ENCODE results near the gene ZNF385B.

GRCh38 chr2:179882851-179883806, 21.7 kb upstream of the ZNF385B start:
- TF ChIP-seq CTCF (IDR thresholded peaks at IDR 0.05) (no peak), EZH2phosphoT487 (IDR thresholded peaks at IDR 0.05) (no peak)

Data from neural progenitor cell (in vitro differentiated cells).